ENCODE measurements around the gene NPEPPS. TPM values are rescaled to one million over a fixed set of nuclear protein-coding genes. Genes with fewer than 3 reads are reported as not detected.

Gene NPEPPS
- total RNA-seq, 1 experiment from 2014 or later: 207 TPM

DNA sequence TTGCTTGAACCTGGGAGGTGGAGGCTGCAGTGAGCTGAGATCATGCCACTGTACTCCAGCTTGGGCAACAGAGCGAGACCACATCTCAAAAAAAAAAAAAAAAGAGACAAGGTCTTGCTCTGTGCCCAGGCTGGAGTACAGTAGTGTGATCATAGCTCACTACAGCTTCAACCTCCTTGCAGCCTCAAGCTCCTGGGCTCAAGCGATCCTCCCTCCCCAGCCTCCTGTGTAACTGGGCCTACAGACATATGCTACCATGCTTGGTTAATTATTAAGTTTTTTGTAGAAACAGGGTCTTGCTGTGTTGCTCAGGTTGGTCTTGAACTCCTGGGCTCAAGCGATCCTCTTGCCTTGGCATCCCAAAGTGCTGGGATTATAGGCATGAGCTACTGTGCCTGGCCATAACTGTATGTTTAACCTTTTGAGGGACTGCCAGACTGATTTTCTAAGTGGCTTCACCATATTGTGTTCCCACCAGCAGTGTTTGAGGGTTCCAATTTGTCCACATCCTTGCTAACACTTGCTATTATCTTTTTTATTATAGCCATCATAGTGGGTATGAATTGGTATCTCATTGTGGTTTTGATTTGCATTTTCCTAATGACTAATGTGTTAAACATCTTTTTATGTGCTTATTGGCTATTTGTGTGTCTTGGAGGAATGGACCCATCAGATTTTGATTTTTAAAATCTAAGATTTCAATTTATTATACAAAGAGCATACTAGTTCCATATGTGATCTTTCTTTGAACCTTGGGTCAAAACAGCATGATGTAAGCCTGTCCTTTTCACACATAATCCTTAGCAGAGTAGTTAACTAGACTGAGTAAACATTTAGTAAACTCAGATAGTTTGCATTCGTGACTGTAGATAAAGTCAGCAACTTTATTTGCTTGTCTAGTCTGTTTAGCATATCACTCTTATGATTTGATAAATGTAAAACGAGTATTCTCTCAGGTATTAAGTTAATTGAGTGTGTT lies 80.8 kb downstream of the NPEPPS start:
- peaks cover 5 to 41% of the 10 kb centered on the region in 2 experiments; a peak in 3 of 4 replicates for H3K4me1 ChIP-seq (ENCODE audit: control insufficient read depth in 1 of 2, insufficient read depth in 2 of 2, low read length in 2 of 2)
- no peaks in the 10 kb centered on the region for H4K20me1 ChIP-seq (ENCODE audit: insufficient read depth)
- H3K27ac ChIP-seq (ENCODE audit: low read depth, low read length): no peak overlapping the region
- no peaks in the 10 kb centered on the region for H3K9me2 ChIP-seq (ENCODE audit: insufficient read depth)
- no peak overlapping the region for H3K4me3 ChIP-seq (replicated peaks in 1 of 2; ENCODE audit: low read depth in 1 of 2, low read length in 2 of 2)
- intact Hi-C loops (cut with micrococcal nuclease): loop anchor here (10.0 kb wide), 1 partner anchor 457 kb away; no protein-coding TSS in a partner anchor
- RAD21 ChIA-PET (ENCODE audit: low non-redundant PET in 1 of 2, low total read pairs in 2 of 2, uncharacterized antibody in 2 of 2, unreplicated experiment in 2 of 2): no interaction called here
- TF ChIP-seq SIN3A (IDR thresholded peaks at IDR 0.05; ENCODE audit: low read depth): 0 out of 2 replicates have a peak, but pooled peaks have one; percentile 15
- no peak for TF ChIP-seq SRF (IDR thresholded peaks at IDR 0.05; ENCODE audit: low read depth)
- CTCF ChIA-PET: interaction anchor here (1.2 kb wide), 1 partner anchor 111 kb away, joined by 5 read pairs; no protein-coding TSS in a partner anchor
- H3K9ac ChIP-seq (ENCODE audit: low read length): no peak overlapping the region
- ATAC-seq (no peak), DNase-seq (ENCODE audit: low read depth, low spot score) (no peak)
- BruUV-seq (replicated peaks): no TSS peak
- H2AFZ ChIP-seq (ENCODE audit: low read depth, low read length, poor library complexity, severe bottlenecking): no peak overlapping the region
- H3K27me3 ChIP-seq (ENCODE audit: insufficient read depth, low read length): no peaks in the 10 kb centered on the region
- POLR2A ChIA-PET: no interaction called here
- no peaks in the 10 kb centered on the region for H3K9me3 ChIP-seq (ENCODE audit: control insufficient read depth in 1 of 2, insufficient read depth in 1 of 2, low read depth in 1 of 2, low read length in 2 of 2)
- no peak overlapping the region for H3K4me2 ChIP-seq (ENCODE audit: low read length)
- peaks cover 8 to 36% of the 10 kb centered on the region in 2 experiments for H3K36me3 ChIP-seq (ENCODE audit: control insufficient read depth in 1 of 2, insufficient read depth in 2 of 2, low read length in 2 of 2)
- H3K79me2 ChIP-seq (ENCODE audit: insufficient read depth, low read length): no peaks in the 10 kb centered on the region

DNA sequence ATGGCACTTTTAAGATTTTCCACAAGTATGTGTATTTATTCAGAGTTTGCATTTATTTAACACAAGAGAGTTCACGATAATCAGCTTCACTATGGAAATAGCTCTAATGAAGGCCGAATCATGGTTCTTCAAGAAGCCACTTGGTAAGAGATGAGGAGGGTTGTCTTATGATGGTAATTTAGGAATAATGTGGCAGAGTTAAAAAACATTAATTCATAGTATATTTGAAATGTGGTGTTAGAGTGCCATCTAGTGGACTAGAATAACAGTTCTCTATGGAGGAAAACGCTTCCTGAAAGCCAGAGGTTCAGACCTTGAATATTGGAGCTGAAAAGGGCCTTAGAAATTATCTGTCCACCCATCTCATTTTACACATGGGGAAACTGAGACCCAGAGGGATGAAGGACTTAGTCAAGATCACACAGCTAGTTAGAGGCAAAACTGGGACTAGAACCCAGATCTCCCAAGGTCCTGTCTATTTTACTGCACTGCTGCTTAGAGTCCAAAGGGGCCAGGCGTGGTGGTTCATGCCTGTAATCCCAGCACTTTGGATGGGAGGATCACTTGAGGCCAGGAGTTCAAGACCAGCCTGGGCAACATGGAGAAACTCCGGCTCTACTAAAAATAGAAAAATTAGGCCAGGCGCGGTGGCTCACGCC lies 85.0 kb downstream of the NPEPPS start:
- no peaks in the 10 kb centered on the region for H3K9me2 ChIP-seq (ENCODE audit: insufficient read depth)
- no peak overlapping the region for H3K4me3 ChIP-seq (replicated peaks in 1 of 2; ENCODE audit: low read depth in 1 of 2, low read length in 2 of 2)
- no peaks in the 10 kb centered on the region for H3K27me3 ChIP-seq (ENCODE audit: insufficient read depth, low read length)
- H3K4me2 ChIP-seq (ENCODE audit: low read length): no peak overlapping the region
- no peaks in the 10 kb centered on the region for H3K79me2 ChIP-seq (ENCODE audit: insufficient read depth, low read length)
- peaks cover 18 to 59% of the 10 kb centered on the region in 2 experiments for H3K4me1 ChIP-seq (ENCODE audit: control insufficient read depth in 1 of 2, insufficient read depth in 2 of 2, low read length in 2 of 2)
- DNase-seq (ENCODE audit: low read depth, low spot score) (peak; percentile 52), ATAC-seq (peak; percentile 64)
- ChIA-PET CTCF (interaction anchor here (0.6 to 3.3 kb wide), 13 partner anchors 10 to 674 kb away, joined by 3 to 26 read pairs (median 4); no protein-coding TSS in a partner anchor), RAD21 (ENCODE audit: low non-redundant PET in 1 of 2, low total read pairs in 2 of 2, uncharacterized antibody in 2 of 2, unreplicated experiment in 2 of 2) (interaction anchor here (0.6 to 2.0 kb wide), 4 partner anchors 115 to 304 kb away, joined by 3 to 9 read pairs (median 4); no protein-coding TSS in a partner anchor), POLR2A (no interaction called here)
- no TSS peak for BruUV-seq (replicated peaks)
- H3K36me3 ChIP-seq (ENCODE audit: control insufficient read depth in 1 of 2, insufficient read depth in 2 of 2, low read length in 2 of 2): peaks cover 26 to 37% of the 10 kb centered on the region in 2 experiments
- no peak overlapping the region for H2AFZ ChIP-seq (ENCODE audit: low read depth, low read length, poor library complexity, severe bottlenecking)
- no peaks in the 10 kb centered on the region for H3K9me3 ChIP-seq (ENCODE audit: control insufficient read depth in 1 of 2, insufficient read depth in 1 of 2, low read depth in 1 of 2, low read length in 2 of 2)
- no peak overlapping the region for H3K9ac ChIP-seq (ENCODE audit: low read length)
- TF ChIP-seq ZFX (IDR thresholded peaks at IDR 0.05): no peak
- peak; percentile 6; the same call in 1 of the 2 replicates for TF ChIP-seq POLR2AphosphoS5 (IDR thresholded peaks at IDR 0.05; ENCODE audit: low read depth, low read length)
- peak; percentile 90 for TF ChIP-seq RAD21 (IDR thresholded peaks at IDR 0.05; ENCODE audit: low read depth)
- TF ChIP-seq CTCF (IDR thresholded peaks at IDR 0.05 in 2 of 3, conservative IDR thresholded peaks at IDR 0.05 in 1 of 3; ENCODE audit: borderline replicate concordance in 1 of 3, insufficient read depth in 1 of 3, low read depth in 2 of 3, low read length in 2 of 3): peak; percentile 59 to 93 (median 83)
- H4K20me1 ChIP-seq (ENCODE audit: insufficient read depth): no peaks in the 10 kb centered on the region
- no peak overlapping the region for H3K27ac ChIP-seq (ENCODE audit: low read depth, low read length)
- intact Hi-C loops (cut with micrococcal nuclease): loop anchor here (1.0 to 10.0 kb wide), 6 partner anchors 116 to 674 kb away; no protein-coding TSS in a partner anchor

All from HCT116 (cell line).